GM19025 (cell line): ENCODE results near the gene DENND2C.
A peak's percentile ranks its signal among the peaks of the same experiment; 100 is the strongest.
"Not testable (repeated sequence)": the region's sequence is repeated elsewhere in the genome, so short reads cannot be mapped to it uniquely, and the experiment has no call there.

Experiments
- ATAC-seq: cut with Tn5 transposase; IDR thresholded peaks from one replicate; pipeline ENCODE4 v1.9.1; 2021; ENCODE audit warnings: mild to moderate bottlenecking, low read depth, moderate library complexity; ENCODE audit not compliant: unreplicated experiment

The DENND2C gene

GRCh38 chr1:114610546-114611245 lies 59.2 kb downstream of the DENND2C start:
- ATAC-seq, result no peak

GRCh38 chr1:114609826-114610225 lies 60.0 kb downstream of the DENND2C start:
- no peak for ATAC-seq

GRCh38 chr1:114609026-114609425 lies 60.8 kb downstream of the DENND2C start:
- ATAC-seq, result no peak

- no peak for ATAC-seq
These were observed 62.6 kb downstream of the DENND2C start for GRCh38 chr1:114607223-114607622.

- no peak for ATAC-seq
These were observed 71.9 kb downstream of the DENND2C start for GRCh38 chr1:114597949-114598348.

- ATAC-seq, result no peak
These were observed 74.2 kb downstream of the DENND2C start for GRCh38 chr1:114595602-114596001.

- ATAC-seq, result no peak
These were observed 75.8 kb downstream of the DENND2C start for GRCh38 chr1:114594046-114594445.

GRCh38 chr1:114589122-114589521 lies 80.7 kb downstream of the DENND2C start:
- no peak for ATAC-seq

- no peak for ATAC-seq
These were observed 81.6 kb downstream of the DENND2C start for GRCh38 chr1:114588196-114588689.

- ATAC-seq, result no peak
These were observed 82.5 kb downstream of the DENND2C start for GRCh38 chr1:114587203-114587991.

- no peak for ATAC-seq
These were observed 83.3 kb downstream of the DENND2C start for GRCh38 chr1:114586513-114587047.

GRCh38 chr1:114585231-114585630 lies 84.6 kb downstream of the DENND2C start:
- ATAC-seq, result no peak

- peak; percentile 99 for ATAC-seq
These were observed 88.2 kb downstream of the DENND2C start, which contains the start of gene BCAS2 for GRCh38 chr1:114581335-114582287. Gene BCAS2 (minus strand): TSS chr1:114581615. CDS start chr1:114581591, 24 bp downstream.

- ATAC-seq, result no peak
These were observed 95.5 kb downstream of the DENND2C start for GRCh38 chr1:114574365-114574764.

GRCh38 chr1:114564141-114564540 lies 105.7 kb downstream of the DENND2C start:
- ATAC-seq, result no peak

GRCh38 chr1:114562978-114563510 lies 106.8 kb downstream of the DENND2C start:
- not testable (repeated sequence) for ATAC-seq

GRCh38 chr1:114561333-114561732 lies 108.5 kb downstream of the DENND2C start:
- ATAC-seq, result no peak

- ATAC-seq, result no peak
These were observed 110.5 kb downstream of the DENND2C start for GRCh38 chr1:114559356-114559755.

GRCh38 chr1:114558544-114558943 lies 111.3 kb downstream of the DENND2C start:
- ATAC-seq, result no peak

- no peak for ATAC-seq
These were observed 115.3 kb downstream of the DENND2C start for GRCh38 chr1:114554577-114554976.
